Body of pancreas (tissue), 4 donors: ENCODE measurements around the gene CEP128.

Source experiments
- CTCF ChIP-seq, 7 experiments: fragments of 450-650 bp in 4 of 7; fragments of 200-600 bp in 3 of 7; sonication (generic) in 3 of 7; IDR thresholded peaks; one replicate each; pipeline ENCODE4 v1.5.1; 2016 to 2019; ENCODE audit warnings: antibody characterized with exemption in 7 of 7
- POLR2A ChIP-seq, 3 donors: fragments of 450-650 bp; IDR thresholded peaks; one replicate each; pipeline ENCODE4 v1.6.1; 2016; ENCODE audit warnings: antibody characterized with exemption in 3 of 3, mild to moderate bottlenecking in 2 of 3

- TF ChIP-seq CTCF (IDR thresholded peaks at IDR 0.05) (no peak), POLR2A (IDR thresholded peaks at IDR 0.05) (no peak)
Observed at GRCh38 chr14:80491131-80491530, 450.4 kb downstream of the CEP128 start.
